ENCODE data around the gene ARHGAP19.

- TF ChIP-seq PCBP1 (IDR thresholded peaks at IDR 0.05; ENCODE audit: low read depth, low read length, poor library complexity, severe bottlenecking) = no peak
- TF ChIP-seq KDM1A (IDR thresholded peaks at IDR 0.05) = no peak
- TF ChIP-seq, protein P1, sequence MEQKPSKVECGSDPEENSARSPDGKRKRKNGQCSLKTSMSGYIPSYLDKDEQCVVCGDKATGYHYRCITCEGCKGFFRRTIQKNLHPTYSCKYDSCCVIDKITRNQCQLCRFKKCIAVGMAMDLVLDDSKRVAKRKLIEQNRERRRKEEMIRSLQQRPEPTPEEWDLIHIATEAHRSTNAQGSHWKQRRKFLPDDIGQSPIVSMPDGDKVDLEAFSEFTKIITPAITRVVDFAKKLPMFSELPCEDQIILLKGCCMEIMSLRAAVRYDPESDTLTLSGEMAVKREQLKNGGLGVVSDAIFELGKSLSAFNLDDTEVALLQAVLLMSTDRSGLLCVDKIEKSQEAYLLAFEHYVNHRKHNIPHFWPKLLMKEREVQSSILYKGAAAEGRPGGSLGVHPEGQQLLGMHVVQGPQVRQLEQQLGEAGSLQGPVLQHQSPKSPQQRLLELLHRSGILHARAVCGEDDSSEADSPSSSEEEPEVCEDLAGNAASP (IDR thresholded peaks at IDR 0.05) = no peak
- TF ChIP-seq FOXK2 (conservative IDR thresholded peaks at IDR 0.05 in 1 of 2, IDR thresholded peaks at IDR 0.05 in 1 of 2; ENCODE audit: low read depth in 2 of 2) = no peak
- no peak for TF ChIP-seq ZNF384 (IDR thresholded peaks at IDR 0.05; ENCODE audit: low read depth, low read length)
Measured at GRCh38 chr10:97255512-97256293, 36.7 kb downstream of the ARHGAP19 start.

Measured in K562 (cell line).